Head of caudate nucleus (tissue), 42 donors: ENCODE data around the gene GBGT1.

Experiments
- DNase-seq, 42 donors: peaks; one replicate each; pipeline versions ENCODE4 v3.0.0 to v3.0.0-alpha.2; 2020 to 2021; ENCODE audit warnings: mixed read lengths in 7 of 42
- intact Hi-C: fragments of 100-400 bp; cut with DNase I; formaldehyde crosslinking; loops from one replicate; pipeline ENCODE4 v1.15.0; 2022

Gene GBGT1

GRCh38 chr9:133148199-133149129, 15.2 kb downstream of the GBGT1 start:
- intact Hi-C loops, result loop anchor here (5.0 kb wide), 2 partner anchors 46 to 101 kb away; no protein-coding TSS in a partner anchor

GRCh38 chr9:133147412-133148198, 16.1 kb downstream of the GBGT1 start:
- intact Hi-C loops, result loop anchor here (5.0 kb wide), 2 partner anchors 45 to 100 kb away; no protein-coding TSS in a partner anchor
- DNase-seq, result peak; percentile 56 to 94 (median 86)

More at GRCh38 chr9:133148199-133149129, 15.2 kb downstream of the GBGT1 start:
- DNase-seq, result peak in 29 of 42 donors; percentile 43 to 80 (median 64)

GRCh38 chr9:133146746-133147411, 16.8 kb downstream of the GBGT1 start:
- DNase-seq, result peak in 1 of 42 donors; percentile 15
- intact Hi-C loops, result loop anchor here (5.0 kb wide), 2 partner anchors 45 to 100 kb away; no protein-coding TSS in a partner anchor

GRCh38 chr9:133144904-133145851, 18.5 kb downstream of the GBGT1 start:
- DNase-seq, result peak in 1 of 42 donors; percentile 31
- intact Hi-C loops, result loop anchor here (5.0 kb wide), 2 partner anchors 43 to 98 kb away; no protein-coding TSS in a partner anchor

- intact Hi-C loops, result no loop called here
Observed at GRCh38 chr9:133144142-133144903, 19.4 kb downstream of the GBGT1 start.

GRCh38 chr9:133143639-133144141, 20.0 kb downstream of the GBGT1 start:
- DNase-seq, result no peak
- intact Hi-C loops, result no loop called here

More at GRCh38 chr9:133144142-133144903, 19.4 kb downstream of the GBGT1 start:
- peak; percentile 67 to 93 (median 84) for DNase-seq

- peak in 1 of 42 donors; percentile 26 for DNase-seq
- intact Hi-C loops, result no loop called here
Observed at GRCh38 chr9:133142684-133143622, 20.8 kb downstream of the GBGT1 start.

GRCh38 chr9:133141833-133142595, 21.7 kb downstream of the GBGT1 start:
- DNase-seq, result peak in 9 of 42 donors; percentile 33 to 63 (median 54)
- intact Hi-C loops, result no loop called here

GRCh38 chr9:133140606-133141005, 23.1 kb downstream of the GBGT1 start:
- intact Hi-C loops, result no loop called here

GRCh38 chr9:133140174-133140505, 23.6 kb downstream of the GBGT1 start:
- intact Hi-C loops, result no loop called here
- DNase-seq, result peak in 1 of 42 donors; percentile 48

More at GRCh38 chr9:133140606-133141005, 23.1 kb downstream of the GBGT1 start:
- no peak for DNase-seq

GRCh38 chr9:133139246-133140173, 24.2 kb downstream of the GBGT1 start:
- peak in 24 of 42 donors; percentile 49 to 85 (median 71) for DNase-seq
- intact Hi-C loops, result no loop called here

- intact Hi-C loops, result no loop called here
- peak; percentile 79 to 98 (median 92) for DNase-seq
Observed at GRCh38 chr9:133137451-133138231, 26.1 kb downstream of the GBGT1 start.

- intact Hi-C loops, result no loop called here
- DNase-seq, result peak in 19 of 42 donors; percentile 38 to 90 (median 63)
Observed at GRCh38 chr9:133135146-133135745, 28.5 kb downstream of the GBGT1 start.
